ENCODE results near the gene CIAO3. TPM values are rescaled to one million over a fixed set of nuclear protein-coding genes. Genes with fewer than 3 reads are reported as not detected.

CIAO3 gene
- total RNA-seq, 1 experiment from 2014 or later: 45.1 TPM

- DNase-seq (ENCODE audit: low spot score): no peak
Measured at GRCh38 chr16:735982-736453, 4.8 kb downstream of the CIAO3 start.

- no peak for DNase-seq (ENCODE audit: low spot score)
Measured at GRCh38 chr16:734981-735881, 5.6 kb downstream of the CIAO3 start.

- no peak for DNase-seq (ENCODE audit: low spot score)
Measured at GRCh38 chr16:734208-734980, 6.4 kb downstream of the CIAO3 start.

GRCh38 chr16:733382-734207, 7.2 kb downstream of the CIAO3 start:
- DNase-seq (ENCODE audit: low spot score): no peak

- DNase-seq (ENCODE audit: low spot score): peak; percentile 49
Measured at GRCh38 chr16:732936-733335, 7.9 kb downstream of the CIAO3 start.

GRCh38 chr16:732332-732731, 8.5 kb downstream of the CIAO3 start:
- no peak for DNase-seq (ENCODE audit: low spot score)

GRCh38 chr16:730666-731509, 9.9 kb downstream of the CIAO3 start:
- no peak for DNase-seq (ENCODE audit: low spot score)

GRCh38 chr16:729768-730665, 10.8 kb downstream of the CIAO3 start:
- DNase-seq (ENCODE audit: low spot score): no peak

- DNase-seq (ENCODE audit: low spot score): no peak
Measured at GRCh38 chr16:728890-729744, 11.7 kb downstream of the CIAO3 start.

GRCh38 chr16:728131-728889, 12.5 kb downstream of the CIAO3 start:
- DNase-seq (ENCODE audit: low spot score): peak; percentile 83

- no peak for DNase-seq (ENCODE audit: low spot score)
Measured at GRCh38 chr16:727291-727977, 13.4 kb downstream of the CIAO3 start.

- no peak for DNase-seq (ENCODE audit: low spot score)
Measured at GRCh38 chr16:726438-727290, 14.1 kb downstream of the CIAO3 start, which contains the start of the genes CCDC78 and HAGHL. TSS of gene CCDC78 (minus strand) at chr16:726443. CDS start at chr16:726367, 76 bp downstream. TSS of gene HAGHL (plus strand) at chr16:727106. CDS start at chr16:727510, 404 bp downstream.

- no peak for DNase-seq (ENCODE audit: low spot score)
Measured at GRCh38 chr16:726188-726437, 14.7 kb downstream of the CIAO3 start.

- no peak for DNase-seq (ENCODE audit: low spot score)
Measured at GRCh38 chr16:725463-726187, 15.2 kb downstream of the CIAO3 start.

- no peak for DNase-seq (ENCODE audit: low spot score)
Measured at GRCh38 chr16:725041-725376, 15.8 kb downstream of the CIAO3 start.
